Dedifferentiated amniotic fluid mesenchymal stem cell (primary cell): ENCODE results near the gene FANCC.

Experiments used
- DNase-seq: peaks from one replicate; pipeline ENCODE4 v3.0.0-alpha.2; 2016; ENCODE audit errors: extremely low spot score

The FANCC gene

GRCh38 chr9:95143591-95144561 lies 173.6 kb downstream of the FANCC start:
- DNase-seq, result no peak

- DNase-seq, result no peak
These were observed 174.8 kb downstream of the FANCC start for GRCh38 chr9:95142728-95143127.

DNA sequence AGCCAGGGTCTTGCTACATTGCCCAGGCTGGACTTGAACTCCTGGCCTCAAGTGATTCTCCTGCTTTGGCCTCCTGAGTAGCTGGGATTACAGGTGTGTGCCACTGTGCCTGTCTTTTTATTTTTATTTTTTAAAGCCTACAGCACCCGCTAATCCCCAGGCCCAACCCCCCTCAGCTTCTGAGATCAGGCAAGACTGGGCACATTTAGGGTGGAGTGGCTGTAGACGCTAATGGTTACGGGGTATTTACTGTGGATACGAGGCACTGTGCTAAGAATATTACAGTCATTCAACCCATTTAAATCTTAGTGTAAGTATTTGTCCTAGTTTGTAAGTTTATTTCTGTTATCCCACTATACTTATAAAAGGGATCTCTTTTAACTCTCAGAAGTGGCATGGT lies 175.2 kb downstream of the FANCC start:
- no peak for DNase-seq

- DNase-seq, result no peak
These were observed 176.7 kb downstream of the FANCC start for GRCh38 chr9:95140821-95141220.

GRCh38 chr9:95139126-95139525 lies 178.4 kb downstream of the FANCC start:
- DNase-seq, result no peak

- no peak for DNase-seq
These were observed 179.0 kb downstream of the FANCC start for GRCh38 chr9:95138474-95138873.

- DNase-seq, result no peak
These were observed 179.8 kb downstream of the FANCC start for GRCh38 chr9:95137587-95138145.

DNA sequence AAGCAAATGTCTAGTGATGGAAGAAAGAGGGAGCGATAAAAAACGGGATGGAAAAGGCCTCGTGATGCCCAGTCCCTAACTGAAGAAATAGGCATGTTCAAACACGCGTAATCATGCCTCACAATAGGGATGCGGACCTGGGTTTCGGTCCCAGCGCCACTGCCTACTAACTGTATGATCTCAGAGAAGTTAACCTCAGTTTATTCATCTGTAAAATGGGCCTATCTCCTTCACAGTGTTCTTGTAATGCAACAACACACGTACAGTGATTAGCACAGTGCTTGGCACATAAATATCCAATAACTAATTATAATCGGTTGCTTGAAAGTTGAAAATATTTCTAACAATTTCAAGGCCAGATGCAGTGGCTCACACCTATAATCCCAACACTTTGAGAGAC lies 181.8 kb downstream of the FANCC start:
- no peak for DNase-seq

DNA sequence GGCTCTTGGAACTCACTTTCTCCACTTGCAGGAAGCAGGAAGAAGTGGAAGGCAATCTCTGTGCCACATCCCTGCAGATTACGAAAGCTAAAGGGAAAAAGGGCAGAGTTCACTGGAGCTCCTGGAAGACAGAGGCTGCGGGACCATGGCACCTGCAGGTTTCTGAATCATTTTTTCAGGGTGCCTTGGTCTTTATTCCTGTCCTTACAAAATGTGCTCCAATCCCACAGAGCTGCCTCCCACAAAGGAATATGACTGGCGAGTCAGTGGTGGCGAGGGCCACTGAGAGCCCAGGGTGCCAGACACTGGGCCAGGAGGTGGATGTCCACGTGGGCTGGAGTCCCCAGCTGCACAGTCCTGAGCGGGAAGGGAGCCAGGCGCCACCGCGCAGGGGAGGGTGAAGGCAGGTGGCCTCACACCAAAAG lies 183.0 kb downstream of the FANCC start:
- DNase-seq, result no peak

DNA sequence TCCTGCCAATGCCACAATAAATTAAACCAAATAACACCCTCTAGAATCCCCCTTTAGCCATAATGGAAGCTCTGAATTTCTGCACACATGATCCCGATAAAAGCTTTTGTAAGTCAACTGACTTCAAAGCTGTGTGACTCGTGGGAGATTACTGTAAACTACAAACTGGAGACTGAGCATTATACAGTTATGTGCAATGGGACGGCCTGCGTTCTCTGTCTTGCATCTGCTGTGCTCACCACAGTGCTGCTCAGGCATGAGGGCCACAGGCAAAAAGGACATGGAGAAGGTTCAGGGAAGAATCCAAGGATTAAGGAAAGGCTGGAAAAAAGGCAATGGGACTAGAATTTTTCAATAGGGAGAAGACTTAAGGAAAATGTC lies 184.2 kb downstream of the FANCC start:
- no peak for DNase-seq

- peak; percentile 38 for DNase-seq
These were observed 184.9 kb downstream of the FANCC start for GRCh38 chr9:95132366-95133324.

GRCh38 chr9:95131023-95131943 lies 186.2 kb downstream of the FANCC start:
- peak; percentile 78 for DNase-seq

DNA sequence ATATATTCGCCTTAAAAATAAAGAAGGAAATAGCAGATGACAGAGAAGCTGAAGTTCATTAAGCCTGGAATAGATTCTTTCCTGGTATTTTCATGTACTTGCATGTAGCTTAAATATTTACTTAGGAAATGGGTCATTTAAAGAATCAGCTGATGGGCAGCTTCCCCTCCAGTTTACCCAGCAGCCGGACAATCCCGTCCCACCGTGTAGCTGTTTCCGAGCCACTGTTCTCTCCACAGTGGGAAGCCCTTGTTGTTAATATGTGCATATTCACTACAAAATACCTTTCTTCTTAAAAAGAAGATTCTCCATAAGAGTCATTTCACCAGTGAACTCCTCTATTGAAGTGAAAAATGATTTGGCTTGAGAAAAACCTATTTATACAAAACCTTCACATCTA lies 187.0 kb downstream of the FANCC start:
- DNase-seq, result no peak

DNA sequence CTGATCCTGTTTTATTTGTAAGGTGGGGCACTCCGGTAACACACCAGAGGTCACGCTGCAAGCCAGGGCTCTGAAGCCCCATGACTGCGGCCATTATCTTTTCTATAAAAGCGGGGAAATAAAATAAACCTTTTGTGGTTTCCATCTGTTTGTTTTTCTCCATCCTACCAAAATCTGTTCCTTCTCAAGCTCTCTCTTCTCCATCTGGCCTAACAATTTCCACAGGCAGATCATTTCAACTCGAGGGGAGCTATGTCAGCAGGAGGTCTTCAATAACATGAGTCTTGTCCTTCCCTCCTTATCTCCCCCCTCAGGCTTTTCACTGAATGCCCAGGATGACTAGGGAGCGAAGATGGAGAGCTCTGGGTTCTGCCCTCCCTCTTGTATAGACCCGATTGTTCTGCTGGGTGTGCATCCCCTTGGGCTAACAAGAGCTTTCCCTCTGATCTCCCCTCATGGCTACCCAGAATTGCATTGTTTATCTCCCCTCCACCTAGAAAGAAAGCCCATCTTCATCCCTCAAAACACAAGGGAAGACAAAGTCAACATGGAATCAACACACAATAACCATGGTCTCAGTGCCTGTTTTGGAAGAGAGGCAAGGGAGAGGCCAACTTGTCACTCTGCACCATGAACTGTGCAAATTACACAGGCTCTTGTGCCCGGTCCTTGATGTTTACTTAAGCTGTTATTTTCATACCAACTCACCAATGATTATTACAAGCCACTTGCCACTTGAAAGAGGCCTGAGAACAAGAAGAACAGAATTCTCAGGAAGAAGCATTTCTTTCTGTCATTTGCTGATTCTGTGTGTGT lies 187.8 kb downstream of the FANCC start:
- DNase-seq, result no peak

DNA sequence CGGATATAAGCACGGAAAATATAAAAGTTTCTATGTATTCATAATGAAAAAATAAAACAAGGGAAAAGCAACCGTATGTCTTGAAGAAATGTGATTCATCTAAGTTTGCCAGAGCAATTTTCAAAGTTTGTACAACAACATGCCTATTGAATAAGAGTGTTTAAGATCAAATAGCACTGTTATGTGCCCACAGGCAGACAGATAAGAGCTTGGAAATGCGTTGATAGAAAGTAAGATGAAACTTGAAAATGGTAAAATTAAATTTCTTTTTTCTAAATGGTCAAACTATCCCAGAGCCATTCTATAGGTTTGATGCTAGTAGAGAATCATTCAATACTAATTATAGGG lies 189.4 kb downstream of the FANCC start:
- no peak for DNase-seq

DNA sequence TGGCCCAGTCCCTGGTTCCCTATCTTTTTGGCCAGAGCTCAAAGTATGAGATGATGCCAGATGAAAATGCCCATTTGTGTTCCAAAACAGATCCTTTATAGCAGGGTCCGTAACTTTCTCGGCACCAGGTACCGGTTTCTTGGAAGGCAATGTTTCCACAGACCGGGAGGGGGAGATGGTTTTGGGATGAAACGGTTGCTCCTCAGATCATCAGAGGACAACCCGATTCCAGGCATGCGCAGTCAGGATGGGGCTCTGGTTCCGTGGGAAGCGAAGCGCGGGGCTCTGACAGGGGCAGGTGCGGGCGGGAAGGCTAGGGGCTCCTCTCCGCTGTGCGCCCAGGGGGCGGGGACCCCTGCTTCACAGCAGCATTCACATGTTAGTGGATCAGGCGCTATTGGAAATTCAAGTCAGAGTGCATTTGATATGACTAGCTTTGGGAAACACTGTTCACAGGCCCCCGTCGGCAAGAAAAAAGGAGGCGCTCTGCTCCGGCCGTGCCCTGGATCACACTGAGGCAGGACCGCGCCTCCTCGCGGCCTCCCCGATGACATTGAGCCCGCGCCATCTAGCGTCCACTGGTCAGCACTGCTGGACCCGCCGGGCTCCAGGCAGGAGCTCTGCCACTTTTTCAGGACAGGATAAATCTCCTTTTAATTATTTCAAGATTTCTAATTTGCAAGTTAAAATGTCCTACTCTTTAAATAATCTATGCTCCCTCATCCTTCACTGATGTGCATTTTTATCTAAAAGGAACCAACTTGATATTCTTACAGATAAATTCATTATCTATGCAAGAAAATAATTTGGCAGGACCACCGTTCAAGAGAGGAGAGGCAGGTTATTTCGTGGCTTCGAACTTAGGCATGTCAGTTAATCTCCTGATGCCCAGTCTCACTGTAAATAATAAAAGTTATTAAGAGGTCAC lies 190.0 kb downstream of the FANCC start:
- peak; percentile 81 for DNase-seq

GRCh38 chr9:95126739-95127138 lies 190.8 kb downstream of the FANCC start:
- no peak for DNase-seq

GRCh38 chr9:95125652-95126051 lies 191.9 kb downstream of the FANCC start:
- DNase-seq, result no peak
